ENCODE data around the gene PTH1R.

The PTH1R gene

GRCh38 chr3:46930945-46931403, 53.5 kb downstream of the PTH1R start:
- TF ChIP-seq CTCF (IDR thresholded peaks at IDR 0.05; ENCODE audit: insufficient read depth, missing control alignments): no peak
- FAIRE-seq (no peak), DNase-seq (ENCODE audit: insufficient read length, low spot score) (no peak)

DNA sequence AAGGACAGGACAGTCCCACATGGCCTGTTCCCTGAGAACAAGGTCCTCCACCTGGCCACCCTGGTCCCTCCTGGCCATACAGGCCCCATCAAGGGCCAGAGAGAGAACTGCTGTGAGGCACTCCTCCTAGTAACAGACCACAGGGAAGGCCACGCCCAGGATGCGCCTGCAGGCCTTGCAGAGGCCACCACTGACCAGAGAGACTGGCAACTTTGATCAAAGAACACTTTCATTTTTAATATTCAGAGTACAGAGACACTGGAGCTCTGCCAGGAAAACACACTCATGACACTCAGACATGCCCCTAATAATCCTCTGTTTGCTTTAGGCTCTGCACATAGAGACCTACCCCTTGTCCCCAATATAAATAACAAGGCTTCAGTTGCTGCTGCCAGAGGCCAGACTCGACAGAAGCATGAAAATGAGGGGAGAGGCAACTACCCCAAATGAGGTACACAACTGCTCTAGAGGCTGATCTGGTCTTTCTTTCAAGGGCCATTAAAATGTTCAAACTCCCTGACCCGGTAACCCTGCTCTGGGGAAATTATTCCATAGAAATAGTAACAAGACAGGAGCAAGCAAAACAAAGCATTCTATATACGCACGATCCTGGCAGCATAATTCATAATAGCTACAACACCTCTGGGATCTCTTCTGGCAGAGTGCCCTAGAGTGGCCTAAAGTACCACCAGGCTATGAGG, 54.3 kb downstream of the PTH1R start:
- no peak for TF ChIP-seq CTCF (IDR thresholded peaks at IDR 0.05; ENCODE audit: insufficient read depth, missing control alignments)
- DNase-seq (ENCODE audit: insufficient read length, low spot score) (no peak), FAIRE-seq (no peak)

DNA sequence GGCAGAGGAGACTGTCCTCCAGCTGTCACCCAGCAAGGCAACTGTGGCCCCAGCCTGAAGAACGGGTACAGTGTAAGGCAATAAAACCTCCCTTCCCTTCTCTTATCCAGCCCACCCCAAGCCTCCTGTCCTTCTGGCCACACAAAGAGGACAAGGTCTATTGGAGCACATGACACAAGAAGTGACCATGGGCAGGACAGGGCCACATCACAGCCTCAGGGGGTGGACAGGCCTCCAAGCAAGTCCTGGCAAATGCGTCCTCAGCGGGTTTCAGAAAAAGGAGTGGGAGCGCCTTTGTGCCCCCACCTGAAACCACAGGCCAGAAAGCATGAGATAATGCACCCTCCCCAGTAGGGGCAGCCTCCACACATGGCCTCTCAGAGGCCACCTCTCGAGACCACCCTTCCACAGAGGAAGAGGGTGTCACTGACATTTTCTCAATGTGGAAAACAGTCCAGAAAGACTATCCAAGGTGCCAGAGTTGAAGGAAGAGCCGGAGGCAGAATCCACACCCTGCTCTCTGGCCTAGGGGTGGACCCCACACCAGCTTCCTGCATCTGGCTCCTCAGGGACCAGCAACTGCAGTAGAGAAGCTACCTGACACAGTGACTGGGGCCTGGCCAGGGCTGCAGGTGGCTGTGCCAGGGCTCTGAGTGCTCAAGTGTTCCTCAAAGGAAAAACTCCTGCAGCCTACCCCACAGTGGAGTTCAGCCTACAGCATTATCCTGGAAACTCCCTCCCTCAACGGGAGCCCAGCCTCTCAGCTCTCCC, 55.1 kb downstream of the PTH1R start:
- DNase-seq (ENCODE audit: insufficient read length, low spot score): no peak
- FAIRE-seq: no peak
- no peak for TF ChIP-seq CTCF (IDR thresholded peaks at IDR 0.05; ENCODE audit: insufficient read depth, missing control alignments)

DNA sequence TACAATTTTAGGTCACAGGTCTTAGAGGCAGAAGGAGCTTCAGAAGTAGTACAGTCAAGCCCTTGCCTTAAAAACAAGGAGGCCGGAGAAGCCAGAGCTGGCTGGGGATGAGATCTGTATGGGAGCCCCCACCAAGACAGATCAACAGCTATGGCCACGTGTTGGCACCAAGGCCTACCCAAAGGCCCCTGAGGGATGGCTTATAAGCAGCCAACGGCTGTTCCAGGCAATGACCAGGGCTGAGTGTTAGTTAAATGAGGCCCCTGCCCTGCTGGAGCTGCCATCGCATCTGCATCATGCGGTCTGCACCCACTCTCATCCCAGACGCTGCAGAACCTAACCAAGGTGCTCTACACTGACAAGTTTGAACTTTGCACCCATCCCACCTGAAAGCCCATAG, 55.7 kb downstream of the PTH1R start:
- no peak for FAIRE-seq
- TF ChIP-seq CTCF (IDR thresholded peaks at IDR 0.05; ENCODE audit: insufficient read depth, missing control alignments): no peak
- no peak for DNase-seq (ENCODE audit: insufficient read length, low spot score)

DNA sequence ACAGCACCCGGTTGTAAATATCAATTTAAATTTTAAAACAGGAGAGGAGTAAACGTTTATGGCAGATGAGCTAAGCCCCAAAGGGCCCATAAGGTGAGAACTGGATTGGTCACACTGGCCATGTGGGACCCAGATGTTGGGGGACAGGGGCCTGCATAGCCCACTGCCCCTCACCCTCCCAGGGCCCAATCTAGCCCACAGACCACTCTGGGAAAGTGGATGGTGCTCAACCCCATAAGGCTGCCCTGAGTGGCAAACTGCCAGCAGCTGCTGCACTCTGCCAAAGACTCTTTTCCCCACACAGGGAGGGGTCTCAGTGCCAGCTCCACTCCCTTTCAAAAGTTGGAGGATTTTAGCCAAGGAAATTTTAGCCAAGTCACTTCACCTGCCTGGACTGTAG, 56.6 kb downstream of the PTH1R start:
- no peak for TF ChIP-seq CTCF (IDR thresholded peaks at IDR 0.05; ENCODE audit: insufficient read depth, missing control alignments)
- DNase-seq (ENCODE audit: insufficient read length, low spot score) (no peak), FAIRE-seq (no peak)

DNA sequence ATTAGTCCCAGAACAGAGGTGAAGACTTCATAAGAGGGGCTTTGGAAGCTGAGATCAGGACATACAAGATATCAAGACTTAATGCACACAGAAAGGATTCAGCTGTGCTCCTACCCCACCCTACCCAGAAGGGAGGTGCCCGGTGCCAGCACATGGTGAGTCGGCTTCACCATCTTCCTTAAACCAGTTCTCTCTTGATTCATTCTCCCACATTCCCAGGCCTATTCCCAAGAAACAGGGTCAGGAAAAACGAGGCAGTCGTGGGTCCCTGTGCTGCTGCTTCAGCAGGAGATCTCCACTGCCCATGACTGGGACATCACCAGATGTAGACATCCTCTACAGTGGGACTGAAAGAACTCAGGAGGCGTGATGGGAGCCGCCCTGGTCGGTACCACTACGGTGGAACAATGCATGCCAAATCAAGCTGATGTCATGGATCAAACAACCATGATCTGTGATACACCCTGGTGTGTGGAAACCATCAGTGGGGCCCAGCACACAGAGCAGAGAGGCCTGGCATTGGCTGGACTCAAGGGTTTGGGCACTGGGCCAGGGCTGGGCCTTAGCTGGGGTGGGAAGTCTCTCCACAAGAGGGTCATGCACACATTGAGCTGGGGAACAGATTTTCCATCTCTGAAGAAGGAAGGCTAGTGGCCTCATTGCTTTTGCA, 57.1 kb downstream of the PTH1R start:
- no peak for DNase-seq (ENCODE audit: insufficient read length, low spot score)
- FAIRE-seq: no peak
- no peak for TF ChIP-seq CTCF (IDR thresholded peaks at IDR 0.05; ENCODE audit: insufficient read depth, missing control alignments)

Measured in D721Med (cell line).